Naive thymus-derived CD4-positive, alpha-beta T cell (primary cell): ENCODE data around the gene ACSL3. TPM values are rescaled to one million over a fixed set of nuclear protein-coding genes. Genes with fewer than 3 reads are reported as not detected.

Source experiments
- ATAC-seq: fragments of 150-1000 bp; cut with Tn5 transposase; 2 replicates; pipeline ENCODE4 v1.10.0; 2021; ENCODE audit warnings: mild to moderate bottlenecking, moderate library complexity
- CTCF ChIA-PET: fragments of 350-600 bp; sonication (Branson Sonifier 250); formaldehyde crosslinking; loops from one replicate; lab custom pipeline; 2021; ENCODE audit warnings: antibody characterized with exemption; lab: Charles Lee
- POLR2A ChIA-PET: fragments of 350-600 bp; sonication (Branson Sonifier 250); formaldehyde crosslinking; loops from one replicate; lab custom pipeline; 2021; ENCODE audit warnings: antibody characterized with exemption, inconsistent platforms; lab: Charles Lee
- DNase-seq, 9 donors: peaks; one replicate each; pipeline versions ENCODE4 v3.0.0 to v3.0.0-alpha.2; 2020 to 2022; ENCODE audit warnings: mixed read lengths in 1 of 9
- H3K27ac ChIP-seq: one replicate; pipeline ENCODE4 v1.7.0; 2013; ENCODE audit warnings: mild to moderate bottlenecking, low read depth, low read length, moderate library complexity
- H3K27me3 ChIP-seq, 2 donors: one replicate each; pipeline ENCODE4 v1.7.0; 2013; ENCODE audit warnings: low read length in 2 of 2, mild to moderate bottlenecking in 2 of 2, moderate library complexity in 2 of 2; ENCODE audit not compliant: control insufficient read depth in 2 of 2, insufficient read depth in 2 of 2
- H3K36me3 ChIP-seq, 3 experiments: 1 replicate in 2 of 3; 2 replicates in 1 of 3; pipeline ENCODE4 v1.7.0; 2013; ENCODE audit warnings: low read length in 3 of 3, mild to moderate bottlenecking in 3 of 3, moderate library complexity in 1 of 3; ENCODE audit not compliant: insufficient read depth in 3 of 3, control insufficient read depth in 2 of 3
- H3K4me1 ChIP-seq, 2 donors: one replicate each; pipeline ENCODE4 v1.7.0; 2013; ENCODE audit warnings: low read length in 2 of 2, mild to moderate bottlenecking in 2 of 2, moderate library complexity in 1 of 2; ENCODE audit not compliant: control insufficient read depth in 2 of 2, insufficient read depth in 2 of 2
- H3K4me3 ChIP-seq: 2 replicates; pipeline ENCODE4 v1.7.0; 2013; ENCODE audit warnings: mild to moderate bottlenecking, low read length
- H3K9me3 ChIP-seq, 3 experiments: 1 replicate in 2 of 3; 2 replicates in 1 of 3; pipeline ENCODE4 v1.7.0; 2013; ENCODE audit warnings: low read length in 3 of 3; ENCODE audit not compliant: control insufficient read depth in 2 of 3
- H3K27ac Mint-ChIP-seq, 9 donors: one replicate each; pipeline ENCODE4 v1.8.0; 2020 to 2022; ENCODE audit warnings: mixed read lengths in 9 of 9, mild to moderate bottlenecking in 8 of 9, moderate library complexity in 5 of 9, inconsistent platforms in 2 of 9
- H3K27me3 Mint-ChIP-seq, 5 donors: one replicate each; pipeline ENCODE4 v1.8.0; 2021 to 2022; ENCODE audit warnings: mixed read lengths in 5 of 5, mild to moderate bottlenecking in 1 of 5
- H3K36me3 Mint-ChIP-seq, 5 donors: one replicate each; pipeline ENCODE4 v1.8.0; 2020 to 2022; ENCODE audit warnings: mixed read lengths in 5 of 5, mild to moderate bottlenecking in 3 of 5, inconsistent platforms in 1 of 5
- H3K4me1 Mint-ChIP-seq, 7 donors: one replicate each; pipeline ENCODE4 v1.8.0; 2020 to 2022; ENCODE audit warnings: mixed read lengths in 7 of 7, mild to moderate bottlenecking in 3 of 7, inconsistent platforms in 1 of 7
- H3K4me3 Mint-ChIP-seq, 10 donors: one replicate each; pipeline ENCODE4 v1.8.0; 2020 to 2022; ENCODE audit warnings: mild to moderate bottlenecking in 10 of 10, mixed read lengths in 10 of 10, moderate library complexity in 6 of 10, inconsistent platforms in 2 of 10
- H3K9me3 Mint-ChIP-seq, 11 donors: one replicate each; pipeline ENCODE4 v1.8.0; 2020 to 2022; ENCODE audit warnings: mixed read lengths in 11 of 11, mild to moderate bottlenecking in 4 of 11, inconsistent platforms in 1 of 11, moderate library complexity in 1 of 11
- intact Hi-C, 2 donors: fragments of 100-400 bp; cut with micrococcal nuclease; formaldehyde crosslinking; loops; one replicate each; pipeline ENCODE4 v1.15.1; 2023
- polyA plus RNA-seq, 2 donors: library from polyadenylated mRNA; unstranded; fragments of 300-500 nt; fragmentation: Illumina TruSeq; gene quantifications; one replicate each; pipeline ENCODE4 v1.2.3, GENCODE V29; 2021
- total RNA-seq, 6 experiments: library from RNA in 5 of 6; stranded (reverse) in 5 of 6; gene quantifications; 1 replicate in 5 of 6; 2 replicates in 1 of 6; pipeline ENCODE4 v1.2.3 and lab custom pipeline; 2021 to 2026

ACSL3 gene
- total and polyA plus RNA-seq, 7 experiments from 2014 or later: 21.7 to 69.6 (median 40.5) TPM

- ChIA-PET CTCF (no interaction called here), POLR2A (no interaction called here)
- H3K4me3 Mint-ChIP-seq: no peak overlapping the region
- H3K36me3 Mint-ChIP-seq: no peaks in the 10 kb centered on the region
- intact Hi-C loops: no loop called here
- no peaks in the 10 kb centered on the region for H3K9me3 Mint-ChIP-seq
- Histone ChIP-seq H3K4me1 (no peaks in the 10 kb centered on the region), H3K27me3 (no peaks in the 10 kb centered on the region), H3K9me3 (no peaks in the 10 kb centered on the region), H3K36me3 (no peaks in the 10 kb centered on the region), H3K27ac (no peak overlapping the region), H3K4me3 (no peak overlapping the region)
- ATAC-seq (no peak), DNase-seq (no peak)
- peaks cover 6 to 28% (median 16%) of the 10 kb centered on the region in 5 donors for H3K27me3 Mint-ChIP-seq
- H3K4me1 Mint-ChIP-seq: no peaks in the 10 kb centered on the region
- no peak overlapping the region for H3K27ac Mint-ChIP-seq
Observed at GRCh38 chr2:222950638-222951285, 89.9 kb downstream of the ACSL3 start.

- H3K9me3 Mint-ChIP-seq: no peaks in the 10 kb centered on the region
- DNase-seq (no peak), ATAC-seq (no peak)
- Histone ChIP-seq H3K4me1 (no peaks in the 10 kb centered on the region), H3K27me3 (no peaks in the 10 kb centered on the region), H3K4me3 (no peak overlapping the region), H3K27ac (no peak overlapping the region), H3K9me3 (no peaks in the 10 kb centered on the region), H3K36me3 (no peaks in the 10 kb centered on the region)
- no peak overlapping the region for H3K27ac Mint-ChIP-seq
- peaks cover 6 to 32% (median 25%) of the 10 kb centered on the region in 5 donors for H3K27me3 Mint-ChIP-seq
- no peak overlapping the region for H3K4me3 Mint-ChIP-seq
- ChIA-PET POLR2A (no interaction called here), CTCF (no interaction called here)
- no peaks in the 10 kb centered on the region for H3K36me3 Mint-ChIP-seq
- H3K4me1 Mint-ChIP-seq: no peaks in the 10 kb centered on the region
- intact Hi-C loops: no loop called here
Observed at GRCh38 chr2:222952204-222952603, 91.4 kb downstream of the ACSL3 start.

GRCh38 chr2:222955008-222955407 lies 94.2 kb downstream of the ACSL3 start:
- Mint-ChIP-seq H3K27ac (no peak overlapping the region), H3K9me3 (no peaks in the 10 kb centered on the region), H3K4me3 (no peak overlapping the region), H3K4me1 (no peaks in the 10 kb centered on the region), H3K27me3 (peaks cover 15 to 35% (median 32%) of the 10 kb centered on the region in 5 donors), H3K36me3 (no peaks in the 10 kb centered on the region)
- ChIA-PET POLR2A (no interaction called here), CTCF (no interaction called here)
- Histone ChIP-seq H3K27me3 (no peaks in the 10 kb centered on the region), H3K36me3 (no peaks in the 10 kb centered on the region), H3K4me3 (no peak overlapping the region), H3K4me1 (no peaks in the 10 kb centered on the region), H3K27ac (no peak overlapping the region), H3K9me3 (no peaks in the 10 kb centered on the region)
- intact Hi-C loops: no loop called here
- DNase-seq: no peak
- ATAC-seq: no peak

GRCh38 chr2:222959358-222959757 lies 98.5 kb downstream of the ACSL3 start:
- CTCF ChIA-PET: no interaction called here
- no peak overlapping the region for H3K4me3 ChIP-seq
- Mint-ChIP-seq H3K27ac (no peak overlapping the region), H3K36me3 (no peaks in the 10 kb centered on the region), H3K4me3 (no peak overlapping the region), H3K4me1 (no peaks in the 10 kb centered on the region), H3K27me3 (peaks cover 18 to 32% (median 31%) of the 10 kb centered on the region in 5 donors), H3K9me3 (no peaks in the 10 kb centered on the region)
- H3K36me3 ChIP-seq: no peaks in the 10 kb centered on the region
- no peak for ATAC-seq
- no peak overlapping the region for H3K27ac ChIP-seq
- DNase-seq: no peak
- H3K9me3 ChIP-seq: no peaks in the 10 kb centered on the region
- no peaks in the 10 kb centered on the region for H3K27me3 ChIP-seq
- intact Hi-C loops: no loop called here
- POLR2A ChIA-PET: no interaction called here
- H3K4me1 ChIP-seq: no peaks in the 10 kb centered on the region

- no peaks in the 10 kb centered on the region for H3K36me3 ChIP-seq
- no peak overlapping the region for H3K4me3 ChIP-seq
- DNase-seq: no peak
- Mint-ChIP-seq H3K4me3 (no peak overlapping the region), H3K9me3 (no peaks in the 10 kb centered on the region), H3K36me3 (no peaks in the 10 kb centered on the region), H3K27me3 (peaks cover 18 to 29% (median 28%) of the 10 kb centered on the region in 5 donors), H3K27ac (no peak overlapping the region), H3K4me1 (no peaks in the 10 kb centered on the region)
- CTCF ChIA-PET: no interaction called here
- no peaks in the 10 kb centered on the region for H3K9me3 ChIP-seq
- intact Hi-C loops: no loop called here
- POLR2A ChIA-PET: no interaction called here
- no peak overlapping the region for H3K27ac ChIP-seq
- ATAC-seq: peak; percentile 67
- no peaks in the 10 kb centered on the region for H3K4me1 ChIP-seq
- no peaks in the 10 kb centered on the region for H3K27me3 ChIP-seq
Observed at GRCh38 chr2:222960126-222960525, 99.3 kb downstream of the ACSL3 start.

- H3K36me3 ChIP-seq: no peaks in the 10 kb centered on the region
- POLR2A ChIA-PET: no interaction called here
- H3K27ac ChIP-seq: no peak overlapping the region
- Mint-ChIP-seq H3K27ac (no peak overlapping the region), H3K4me1 (no peaks in the 10 kb centered on the region), H3K36me3 (no peaks in the 10 kb centered on the region), H3K27me3 (peaks cover 16 to 30% (median 20%) of the 10 kb centered on the region in 5 donors), H3K4me3 (no peak overlapping the region), H3K9me3 (peaks cover 0 to 2% (median 0%) of the 10 kb centered on the region in 11 donors)
- H3K4me3 ChIP-seq: no peak overlapping the region
- ATAC-seq (no peak), DNase-seq (no peak)
- CTCF ChIA-PET: no interaction called here
- intact Hi-C loops: no loop called here
- H3K27me3 ChIP-seq: no peaks in the 10 kb centered on the region
- H3K4me1 ChIP-seq: no peaks in the 10 kb centered on the region
- H3K9me3 ChIP-seq: no peaks in the 10 kb centered on the region
Observed at GRCh38 chr2:222963641-222964040, 102.8 kb downstream of the ACSL3 start.

- no peaks in the 10 kb centered on the region for H3K4me1 Mint-ChIP-seq
- Histone ChIP-seq H3K4me3 (no peak overlapping the region), H3K4me1 (no peaks in the 10 kb centered on the region), H3K9me3 (no peaks in the 10 kb centered on the region), H3K27ac (no peak overlapping the region), H3K36me3 (no peaks in the 10 kb centered on the region), H3K27me3 (no peaks in the 10 kb centered on the region)
- no peak for ATAC-seq
- H3K4me3 Mint-ChIP-seq: no peak overlapping the region
- peaks cover 0 to 2% (median 0%) of the 10 kb centered on the region in 11 donors for H3K9me3 Mint-ChIP-seq
- peaks cover 15 to 24% (median 17%) of the 10 kb centered on the region in 5 donors for H3K27me3 Mint-ChIP-seq
- H3K36me3 Mint-ChIP-seq: no peaks in the 10 kb centered on the region
- DNase-seq: no peak
- no peak overlapping the region for H3K27ac Mint-ChIP-seq
- ChIA-PET CTCF (no interaction called here), POLR2A (no interaction called here)
- intact Hi-C loops: no loop called here
Observed at GRCh38 chr2:222964376-222965031, 103.7 kb downstream of the ACSL3 start.
